Measurements from ENCODE around the gene NOMO2.
"Not testable (repeated sequence)": the region's sequence is repeated elsewhere in the genome, so short reads cannot be mapped to it uniquely, and the experiment has no call there.

The NOMO2 gene

GRCh38 chr16:18582902-18583301 lies 21.0 kb upstream of the NOMO2 start:
- no peak for TF ChIP-seq POLR2A (IDR thresholded peaks at IDR 0.05; ENCODE audit: low read depth, low read length)
- DNase-seq (ENCODE audit: insufficient read length, low spot score) = no peak
- no peak for FAIRE-seq

DNA sequence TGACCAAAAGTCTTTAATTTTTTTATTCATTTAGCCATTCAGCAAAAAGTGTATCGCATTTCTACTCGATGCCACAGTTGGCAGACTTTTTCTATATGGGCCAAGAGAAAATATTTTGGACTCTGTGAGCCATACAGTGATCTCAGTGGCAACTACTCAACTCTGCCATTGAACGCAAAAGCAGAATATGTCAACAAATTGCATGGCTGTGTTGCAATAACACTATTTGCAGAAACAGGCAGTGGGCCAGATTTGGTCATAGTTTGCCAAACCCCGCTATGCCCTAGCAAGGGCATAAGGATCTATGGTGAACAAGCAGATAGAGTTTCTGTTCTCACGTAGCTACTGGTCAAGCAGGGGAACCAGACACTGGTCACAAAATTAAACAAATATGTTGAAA lies 18.5 kb upstream of the NOMO2 start:
- peak; percentile 83 for FAIRE-seq

GRCh38 chr16:18579261-18579660 lies 17.4 kb upstream of the NOMO2 start:
- not testable (repeated sequence) for DNase-seq (ENCODE audit: insufficient read length, low spot score); FAIRE-seq

More for the DNA sequence above, 18.5 kb upstream of the NOMO2 start:
- not testable (repeated sequence) for DNase-seq (ENCODE audit: insufficient read length, low spot score)

DNA sequence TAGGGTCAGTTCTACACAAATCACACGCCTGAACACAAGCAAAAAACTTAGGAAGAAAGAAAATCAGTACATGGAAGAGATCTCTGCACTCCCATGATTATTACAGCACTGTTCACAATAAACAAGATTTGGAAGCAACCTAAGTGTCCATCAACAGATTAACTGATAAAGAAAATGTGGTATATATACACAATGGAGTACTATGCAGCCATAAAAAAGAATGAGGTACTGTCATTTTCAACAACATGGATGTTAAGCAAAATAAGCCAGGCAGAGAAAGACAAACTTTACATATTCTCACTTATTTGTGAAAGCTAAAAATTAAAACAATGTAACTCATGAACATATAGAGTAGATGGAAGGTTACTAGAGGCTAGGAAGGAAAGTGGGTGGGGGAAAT lies 16.0 kb upstream of the NOMO2 start:
- DNase-seq (ENCODE audit: insufficient read length, low spot score); FAIRE-seq: not testable (repeated sequence)

GRCh38 chr16:18575945-18576344 lies 14.0 kb upstream of the NOMO2 start:
- FAIRE-seq; DNase-seq (ENCODE audit: insufficient read length, low spot score): not testable (repeated sequence)

- FAIRE-seq; DNase-seq (ENCODE audit: insufficient read length, low spot score): not testable (repeated sequence)
Observed at GRCh38 chr16:18575298-18575917, 13.5 kb upstream of the NOMO2 start.

DNA sequence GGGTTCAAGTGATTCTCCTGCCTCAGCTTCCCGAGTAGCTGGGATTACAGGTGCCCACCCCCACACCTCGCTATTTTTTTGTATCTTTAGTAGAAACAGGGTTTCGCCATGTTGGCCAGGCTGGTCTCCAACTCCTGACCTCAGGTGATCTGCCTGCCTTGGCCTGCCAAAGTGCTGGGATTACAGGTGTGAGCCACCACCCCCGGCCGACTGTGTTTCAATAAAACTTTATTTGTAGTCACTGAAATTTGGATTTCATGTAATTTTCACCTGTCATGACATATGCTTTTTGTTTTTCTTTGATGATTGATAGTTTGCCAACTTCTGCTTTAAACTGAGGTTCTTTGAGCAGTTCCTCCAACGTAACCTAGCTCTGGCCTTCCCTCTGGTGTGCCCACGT lies 12.0 kb upstream of the NOMO2 start:
- DNase-seq (ENCODE audit: insufficient read length, low spot score); FAIRE-seq: not testable (repeated sequence)

DNA sequence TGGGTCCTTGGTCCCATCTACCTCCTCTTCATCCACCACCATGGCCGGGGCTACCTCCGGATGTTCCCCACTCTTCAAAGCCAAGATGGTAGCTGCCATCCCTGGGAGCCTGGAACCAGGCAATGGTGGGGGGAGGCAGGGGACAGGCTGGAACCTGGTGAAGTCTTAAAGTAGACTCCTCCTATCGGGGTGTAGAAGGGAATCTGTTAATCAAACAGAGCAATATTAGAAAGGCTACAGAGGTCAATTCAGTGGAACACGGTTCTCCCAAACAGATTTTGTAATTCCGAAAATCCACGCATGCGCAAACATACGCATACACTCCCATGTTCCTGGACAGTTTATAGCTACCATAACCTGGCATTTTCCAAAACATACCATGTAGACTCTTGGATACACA lies 11.1 kb upstream of the NOMO2 start:
- DNase-seq (ENCODE audit: insufficient read length, low spot score) = not testable (repeated sequence)

DNA sequence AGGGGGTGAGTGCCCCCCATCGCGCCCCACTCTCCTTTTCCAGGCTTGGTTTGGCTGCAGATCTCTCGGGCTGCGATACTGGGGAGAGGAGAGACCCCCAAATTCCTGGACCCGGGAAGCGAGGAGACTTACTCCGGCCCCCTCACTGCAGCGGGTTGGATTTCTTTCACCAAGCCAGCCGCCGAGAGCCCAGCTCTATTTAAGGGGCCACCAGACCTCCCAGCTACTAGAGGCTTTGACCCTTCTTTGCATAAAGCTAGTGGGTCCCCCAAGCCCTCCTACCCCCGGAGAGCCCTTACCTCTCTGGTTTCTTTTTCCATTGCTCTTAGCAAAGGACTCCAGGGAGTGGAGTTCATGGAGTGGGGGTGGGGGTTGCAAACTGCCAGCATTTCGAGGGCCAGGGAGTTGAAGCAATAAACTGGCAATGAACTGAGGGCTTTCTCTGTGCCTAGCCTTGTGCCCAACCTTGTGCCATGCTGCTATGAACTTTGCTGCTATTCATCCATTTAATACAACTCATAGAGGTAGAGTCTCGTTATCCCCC lies 9.5 kb upstream of the NOMO2 start:
- not testable (repeated sequence) for DNase-seq (ENCODE audit: insufficient read length, low spot score); FAIRE-seq

More for the DNA sequence above, 11.1 kb upstream of the NOMO2 start:
- FAIRE-seq = not testable (repeated sequence)

DNA sequence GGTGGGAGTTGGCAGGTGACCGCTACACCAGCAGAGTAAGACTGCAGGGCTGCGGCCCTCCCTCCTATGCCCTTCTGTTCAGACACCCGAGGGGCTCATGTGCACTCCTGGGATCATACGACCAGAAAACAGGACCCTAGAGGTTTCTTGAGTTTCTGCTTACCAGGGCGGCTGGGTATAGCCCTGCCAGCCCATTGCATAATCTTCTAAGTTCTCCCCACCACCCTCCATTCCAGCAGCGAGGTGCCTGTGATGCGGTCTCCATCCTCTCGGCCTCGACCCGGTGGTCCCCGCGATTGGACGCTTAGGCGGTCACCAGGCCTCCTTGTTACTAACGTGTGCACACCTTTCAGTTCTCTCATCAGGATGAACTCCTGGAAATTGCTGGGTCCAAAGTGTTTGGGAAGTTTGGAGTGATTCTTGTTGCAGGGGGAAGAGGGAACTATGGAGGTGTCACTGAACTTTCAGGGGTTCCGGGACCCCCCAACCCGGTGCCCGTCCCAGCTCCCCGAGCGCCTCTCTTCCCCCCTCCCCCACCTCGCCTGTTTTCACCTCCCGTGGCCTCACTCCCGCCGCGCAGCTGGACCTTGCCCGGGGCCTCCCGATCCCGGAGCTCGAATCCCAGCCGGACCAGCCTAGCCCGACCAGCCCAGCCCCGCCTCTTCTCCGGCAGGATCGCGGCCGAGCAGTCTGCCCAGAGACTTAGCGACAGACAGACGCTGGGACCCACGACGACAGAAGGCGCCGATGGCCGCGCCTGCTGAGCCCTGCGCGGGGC lies 8.8 kb upstream of the NOMO2 start:
- not testable (repeated sequence) for DNase-seq (ENCODE audit: insufficient read length, low spot score)
- peak; percentile 20 for FAIRE-seq

DNA sequence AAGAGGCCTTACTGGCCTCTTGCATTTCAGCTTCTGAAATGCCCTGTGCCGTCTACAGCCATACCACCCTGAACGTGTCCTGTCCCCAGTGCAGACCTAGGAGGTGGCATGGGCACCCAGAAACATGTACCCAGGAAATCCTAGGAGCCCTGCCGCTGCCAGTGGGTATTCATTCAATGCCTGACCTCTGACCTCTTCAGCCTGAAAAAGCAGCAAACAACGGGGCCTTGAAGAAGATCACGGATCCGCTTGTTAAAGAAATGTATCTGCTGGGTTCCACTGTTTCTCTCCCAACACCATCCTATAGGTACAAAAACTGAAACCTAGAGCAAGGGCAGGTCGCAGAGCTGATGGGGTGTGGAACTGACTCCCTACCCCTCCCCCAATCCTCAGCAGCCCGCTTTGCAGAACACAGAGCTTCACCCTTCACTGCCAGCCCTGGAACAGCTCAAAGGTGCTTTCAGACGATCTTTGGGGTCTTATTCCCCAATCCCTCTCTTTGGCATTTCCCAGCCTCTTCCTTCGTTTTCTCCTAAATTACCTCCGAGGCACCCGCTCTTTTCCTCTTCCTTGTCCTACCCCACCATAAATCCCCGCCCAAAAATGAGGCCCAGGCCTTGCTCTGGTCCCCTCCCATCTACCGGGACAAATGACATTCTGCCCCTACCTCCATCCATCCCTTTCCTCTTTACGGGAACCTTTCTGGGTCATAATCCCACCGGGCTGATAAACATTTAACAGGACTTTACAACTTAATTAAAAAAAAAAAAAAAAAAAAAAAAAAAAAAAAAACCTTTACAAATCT lies 1.3 kb downstream of the NOMO2 start:
- not testable (repeated sequence) for DNase-seq (ENCODE audit: insufficient read length, low spot score); FAIRE-seq

- not testable (repeated sequence) for FAIRE-seq; DNase-seq (ENCODE audit: insufficient read length, low spot score)
Observed at GRCh38 chr16:18553671-18554070, 8.2 kb downstream of the NOMO2 start.

DNA sequence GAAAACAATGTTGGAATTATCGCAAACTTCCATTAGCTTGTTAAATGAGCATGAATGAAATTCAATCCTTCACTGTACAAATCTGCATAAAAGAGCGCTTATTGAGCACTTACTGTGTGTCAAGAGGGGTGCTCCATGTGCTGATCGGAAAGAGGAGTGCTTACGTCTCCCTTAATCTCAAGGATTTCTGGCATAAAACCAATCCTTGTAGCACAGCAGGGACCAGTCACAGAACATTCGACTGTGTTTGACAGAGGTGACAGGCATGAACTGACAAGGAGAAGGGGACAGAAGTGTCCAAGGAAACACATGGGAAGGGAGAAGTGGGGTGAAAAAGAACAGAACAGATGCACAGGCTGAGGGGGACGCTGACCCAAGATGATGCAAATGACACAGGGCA lies 14.5 kb downstream of the NOMO2 start:
- FAIRE-seq; DNase-seq (ENCODE audit: insufficient read length, low spot score): not testable (repeated sequence)

DNA sequence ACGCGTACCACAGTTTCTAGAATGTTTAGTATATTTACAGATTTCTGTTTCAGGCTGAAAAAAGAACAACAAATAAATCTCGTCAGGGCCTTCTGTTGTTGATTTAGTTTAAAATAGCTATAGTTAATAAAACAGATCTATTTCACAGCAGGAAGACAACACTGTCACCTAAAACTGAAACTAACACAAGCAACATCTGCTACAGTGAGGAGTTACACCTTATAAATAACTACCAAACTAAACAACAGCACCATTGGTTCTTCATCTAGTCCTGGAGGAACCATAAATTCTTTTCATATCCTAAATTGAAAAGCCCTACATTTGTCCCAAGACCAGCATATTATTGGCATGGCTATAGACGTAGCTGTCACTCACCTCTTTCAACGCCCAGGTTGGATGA lies 15.0 kb downstream of the NOMO2 start:
- FAIRE-seq; DNase-seq (ENCODE audit: insufficient read length, low spot score): not testable (repeated sequence)

GRCh38 chr16:18544232-18545081 lies 17.4 kb downstream of the NOMO2 start:
- not testable (repeated sequence) for DNase-seq (ENCODE audit: insufficient read length, low spot score); FAIRE-seq

DNA sequence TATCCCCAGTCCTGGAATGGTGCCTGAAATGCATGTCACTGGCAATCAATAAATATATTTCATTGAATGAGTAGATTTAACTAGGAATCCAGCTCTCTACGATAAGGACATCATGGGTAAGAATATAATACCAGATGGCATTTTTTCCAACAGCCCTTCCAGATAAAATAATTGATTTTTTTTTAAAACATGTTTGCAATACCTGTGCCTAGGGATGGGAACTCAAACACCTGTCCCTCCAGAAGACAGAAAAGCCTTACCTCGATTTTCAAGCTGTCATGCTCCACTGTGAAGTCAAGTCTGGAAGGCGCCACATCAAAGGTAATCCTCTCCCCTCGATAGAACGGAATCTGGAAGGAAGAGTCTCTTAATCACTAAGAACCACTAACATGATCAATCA lies 20.0 kb downstream of the NOMO2 start:
- not testable (repeated sequence) for DNase-seq (ENCODE audit: insufficient read length, low spot score); FAIRE-seq

DNA sequence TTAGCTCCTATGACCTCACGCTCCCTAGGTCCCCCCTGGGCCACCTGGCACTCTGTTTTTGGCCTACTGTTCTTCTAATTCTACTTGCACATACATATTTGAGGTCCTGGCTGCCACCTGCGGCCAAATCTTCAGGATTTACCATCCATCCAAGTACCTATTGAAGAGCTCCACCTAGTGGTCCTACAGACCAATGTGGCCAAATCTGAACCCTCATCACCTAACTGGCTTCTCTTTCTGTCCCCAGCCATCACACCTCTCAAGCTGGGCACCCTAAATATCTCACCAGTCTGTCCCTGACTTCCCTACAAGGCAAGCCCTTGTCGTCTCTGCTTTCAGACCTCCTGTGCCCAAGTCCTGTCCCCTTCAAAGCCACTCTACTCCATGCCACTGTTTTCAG lies 24.9 kb downstream of the NOMO2 start:
- FAIRE-seq; DNase-seq (ENCODE audit: insufficient read length, low spot score): not testable (repeated sequence)

DNA sequence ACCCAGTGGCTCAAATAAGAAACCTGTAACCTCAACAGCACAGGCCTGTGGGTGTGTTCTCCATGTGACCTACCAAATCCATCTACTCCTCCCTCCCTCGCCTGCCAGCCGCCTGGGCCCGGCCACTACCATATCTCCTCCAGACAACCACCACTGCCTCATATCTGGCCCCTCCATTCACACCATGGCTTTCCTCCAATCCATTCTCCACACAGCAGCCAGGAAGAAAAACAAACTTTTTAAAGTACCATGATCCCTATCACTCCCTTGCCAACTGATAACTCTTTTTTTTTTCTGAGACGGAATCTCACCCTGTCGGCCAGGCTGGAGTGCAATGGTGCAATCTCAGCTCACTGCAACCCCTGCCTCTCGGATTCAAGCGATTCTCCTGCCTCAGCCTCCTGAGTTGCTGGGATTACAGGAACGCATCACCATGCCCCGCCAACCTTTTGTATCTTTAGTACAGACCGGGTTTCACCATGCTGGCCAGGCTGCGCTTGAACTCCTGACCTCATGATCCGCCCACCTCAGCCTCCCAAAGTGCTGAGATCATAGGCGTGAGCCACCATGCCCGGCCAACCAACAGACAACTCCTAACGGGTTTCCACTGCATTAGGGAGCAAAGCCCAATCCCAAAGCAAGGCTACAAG lies 26.3 kb downstream of the NOMO2 start:
- not testable (repeated sequence) for FAIRE-seq

DNA sequence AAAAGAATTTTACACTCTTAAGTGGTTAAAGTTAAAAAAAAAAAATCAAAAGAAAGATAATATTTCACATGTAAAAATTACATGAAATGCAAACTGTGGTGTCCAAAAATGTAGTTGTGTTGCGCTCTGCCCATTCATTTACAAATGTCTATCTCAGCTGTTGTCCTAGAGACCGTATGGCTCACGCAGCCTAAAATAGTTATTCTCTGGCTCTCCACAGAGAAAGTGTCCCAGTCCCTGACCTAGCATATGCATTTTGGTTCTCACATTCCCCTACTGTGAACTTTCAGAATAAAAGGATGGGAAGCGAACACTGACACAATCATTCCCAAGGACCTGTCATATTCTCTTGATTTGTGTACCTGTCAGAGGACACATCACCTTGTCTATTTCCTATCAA lies 27.6 kb downstream of the NOMO2 start:
- not testable (repeated sequence) for FAIRE-seq; DNase-seq (ENCODE audit: insufficient read length, low spot score)

More for the DNA sequence above, 26.3 kb downstream of the NOMO2 start:
- not testable (repeated sequence) for DNase-seq (ENCODE audit: insufficient read length, low spot score)
